Stomach (tissue), 9 donors: Measurements from ENCODE around the gene BHLHA9. TPM values are rescaled to one million over a fixed set of nuclear protein-coding genes. Genes with fewer than 3 reads are reported as not detected.
A peak's percentile ranks its signal among the peaks of the same experiment; 100 is the strongest.

Experiments
- DNase-seq, 2 donors: peaks; one replicate each; pipeline versions ENCODE4 v3.0.0 to v3.0.0-alpha.2; 2013 to 2019
- H3K27ac ChIP-seq, 5 donors: fragments of 200-600 bp in 4 of 5; sonication (generic) in 4 of 5; one replicate each; pipeline ENCODE4 v1.5.1; 2013 to 2019; ENCODE audit warnings: mild to moderate bottlenecking in 1 of 5, moderate library complexity in 1 of 5
- H3K27me3 ChIP-seq, 3 donors: fragments of 200-600 bp; sonication (generic); one replicate each; pipeline ENCODE4 v1.5.1; 2017 to 2019; ENCODE audit warnings: mixed run types in 1 of 3
- H3K36me3 ChIP-seq, 4 donors: fragments of 200-600 bp; sonication (generic); 1 replicate in 3 of 4; 2 replicates in 1 of 4; pipeline ENCODE4 v1.5.1; 2016 to 2019
- H3K4me1 ChIP-seq, 4 donors: fragments of 200-600 bp; sonication (generic); one replicate each; pipeline ENCODE4 v1.5.1; 2016 to 2019
- H3K4me3 ChIP-seq, 4 donors: fragments of 200-600 bp; sonication (generic) in 3 of 4; one replicate each; pipeline ENCODE4 v1.5.1; 2016 to 2019; ENCODE audit warnings: mild to moderate bottlenecking in 1 of 4
- H3K9me3 ChIP-seq, 4 donors: fragments of 200-600 bp; sonication (generic); one replicate each; pipeline ENCODE4 v1.5.1; 2016 to 2019
- EP300 ChIP-seq: sonication (generic); formaldehyde crosslinking; IDR thresholded peaks from one replicate; pipeline ENCODE4 v1.6.1; 2017; ENCODE audit warnings: antibody characterized with exemption
- POLR2A ChIP-seq, 4 donors: fragments of 450-650 bp; IDR thresholded peaks; one replicate each; pipeline ENCODE4 v1.6.1; 2016; ENCODE audit warnings: antibody characterized with exemption in 4 of 4, control low read depth in 2 of 4, mild to moderate bottlenecking in 1 of 4, moderate library complexity in 1 of 4
- POLR2AphosphoS5 ChIP-seq, 3 donors: sonication (generic); formaldehyde crosslinking; IDR thresholded peaks; one replicate each; pipeline ENCODE4 v1.6.1; 2016; ENCODE audit warnings: antibody characterized with exemption in 3 of 3
- WGBS, 5 donors: extraction: QIAGEN DNeasy Blood & Tissue Kit in 3 of 5; methylation state at CpG; one replicate each; pipeline versions ENCODE4 v1.1.5 to v1.1.7; 2013 to 2018; 5-methylcytosine and 5-hydroxymethylcytosine counted together
- intact Hi-C: fragments of 100-400 bp; cut with DNase I; formaldehyde crosslinking; loops from one replicate; pipeline ENCODE4 v1.15.1; 2023; ENCODE audit warnings: low total_unique reads
- polyA plus RNA-seq, 3 donors: library from polyadenylated mRNA; stranded (reverse); fragments of 200-250 nt; gene quantifications; one replicate each; pipeline ENCODE4 v1.2.3, GENCODE V29; 2013
- total RNA-seq, 5 donors: library from RNA; depleted of rRNA; stranded (reverse); fragments of >200 nt; gene quantifications; one replicate each; pipeline versions ENCODE4 v1.1.0 to v1.2.3, GENCODE V29; 2014 to 2016
- TF ChIP-seq, protein P1 (sequence below), 7 experiments: fragments of 450-650 bp in 4 of 7; fragments of 200-600 bp in 3 of 7; sonication (generic) in 3 of 7; IDR thresholded peaks; one replicate each; pipeline ENCODE4 v1.5.1; 2016 to 2019; ENCODE audit warnings: antibody characterized with exemption in 7 of 7, control low read depth in 2 of 7, mild to moderate bottlenecking in 1 of 7
- donor health status: healthy with polysubstance abuse.
- donor health status: Bipolar disorder and iron deficiency.
- donor health status: healthy.

Gene BHLHA9
- total and polyA plus RNA-seq, 8 donors = not detected

DNA sequence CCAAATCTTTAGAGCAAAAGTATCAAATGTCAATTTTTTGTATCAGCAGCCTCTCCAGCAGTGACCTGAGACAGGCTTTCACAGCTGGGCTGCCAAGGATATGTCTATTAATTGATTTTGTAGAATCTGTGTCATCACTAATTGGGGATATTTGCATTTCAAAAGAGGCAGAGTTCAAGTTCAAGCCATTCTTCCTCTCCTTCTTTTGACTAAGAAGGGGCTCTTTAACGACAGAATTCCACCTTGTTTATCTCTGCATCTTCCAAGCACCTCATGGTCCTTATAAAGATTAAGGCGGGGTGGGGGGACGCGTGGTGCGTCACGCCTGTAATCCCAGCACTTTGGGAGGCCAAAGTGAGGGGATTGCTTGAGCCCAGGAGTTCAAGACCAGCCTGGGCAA, 15.2 kb upstream of the BHLHA9 start:
- H3K4me1 ChIP-seq = peaks cover 10 to 32% (median 20%) of the 10 kb centered on the region in 4 donors
- TF ChIP-seq POLR2AphosphoS5 (IDR thresholded peaks at IDR 0.05) (no peak), POLR2A (IDR thresholded peaks at IDR 0.05) (no peak), EP300 (no peak)
- TF ChIP-seq, protein P1, sequence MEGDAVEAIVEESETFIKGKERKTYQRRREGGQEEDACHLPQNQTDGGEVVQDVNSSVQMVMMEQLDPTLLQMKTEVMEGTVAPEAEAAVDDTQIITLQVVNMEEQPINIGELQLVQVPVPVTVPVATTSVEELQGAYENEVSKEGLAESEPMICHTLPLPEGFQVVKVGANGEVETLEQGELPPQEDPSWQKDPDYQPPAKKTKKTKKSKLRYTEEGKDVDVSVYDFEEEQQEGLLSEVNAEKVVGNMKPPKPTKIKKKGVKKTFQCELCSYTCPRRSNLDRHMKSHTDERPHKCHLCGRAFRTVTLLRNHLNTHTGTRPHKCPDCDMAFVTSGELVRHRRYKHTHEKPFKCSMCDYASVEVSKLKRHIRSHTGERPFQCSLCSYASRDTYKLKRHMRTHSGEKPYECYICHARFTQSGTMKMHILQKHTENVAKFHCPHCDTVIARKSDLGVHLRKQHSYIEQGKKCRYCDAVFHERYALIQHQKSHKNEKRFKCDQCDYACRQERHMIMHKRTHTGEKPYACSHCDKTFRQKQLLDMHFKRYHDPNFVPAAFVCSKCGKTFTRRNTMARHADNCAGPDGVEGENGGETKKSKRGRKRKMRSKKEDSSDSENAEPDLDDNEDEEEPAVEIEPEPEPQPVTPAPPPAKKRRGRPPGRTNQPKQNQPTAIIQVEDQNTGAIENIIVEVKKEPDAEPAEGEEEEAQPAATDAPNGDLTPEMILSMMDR (IDR thresholded peaks at IDR 0.05) = no peak
- H3K4me3 ChIP-seq = no peak overlapping the region
- H3K27me3 ChIP-seq = peaks cover 0 to 4% (median 0%) of the 10 kb centered on the region in 3 donors
- no peaks in the 10 kb centered on the region for H3K36me3 ChIP-seq
- H3K9me3 ChIP-seq = no peaks in the 10 kb centered on the region
- intact Hi-C loops = no loop called here
- no peak for DNase-seq
- 56 to 71% (median 65%) methylated on average over 6 of the region's 6 CpGs for WGBS, 5 donors
- no peak overlapping the region for H3K27ac ChIP-seq

DNA sequence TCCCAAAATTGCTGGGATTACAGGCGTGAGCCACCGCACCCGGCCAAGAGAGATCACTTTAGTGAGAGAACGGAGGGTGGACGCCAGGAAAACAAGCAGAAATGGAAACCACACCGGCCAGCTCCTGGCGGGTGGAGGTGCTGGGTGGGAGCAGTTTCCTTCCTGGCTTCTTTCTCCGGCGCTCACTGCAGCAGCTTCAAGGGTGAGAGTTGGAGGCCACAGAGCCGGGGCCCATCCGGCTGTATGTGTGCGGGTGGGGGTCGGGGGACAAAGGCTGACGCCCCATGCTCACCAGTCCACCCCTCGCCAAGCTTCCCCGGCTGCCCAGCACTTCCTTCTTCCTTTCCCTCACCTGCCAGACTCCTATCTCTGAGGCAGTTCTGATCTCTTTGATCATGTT, 13.5 kb upstream of the BHLHA9 start:
- no peaks in the 10 kb centered on the region for H3K9me3 ChIP-seq
- H3K4me1 ChIP-seq = peaks cover 14 to 37% (median 24%) of the 10 kb centered on the region in 4 donors
- H3K36me3 ChIP-seq = no peaks in the 10 kb centered on the region
- no peak for TF ChIP-seq EP300
- TF ChIP-seq POLR2A (IDR thresholded peaks at IDR 0.05) = no peak
- no peak for TF ChIP-seq POLR2AphosphoS5 (IDR thresholded peaks at IDR 0.05)
- TF ChIP-seq, protein P1 (IDR thresholded peaks at IDR 0.05) = no peak
- no peak overlapping the region for H3K27ac ChIP-seq
- WGBS, 5 donors = 50 to 80% (median 65%) methylated on average over 15 to 16 of the region's 16 CpGs
- H3K4me3 ChIP-seq = no peak overlapping the region
- intact Hi-C loops = no loop called here
- no peak for DNase-seq
- H3K27me3 ChIP-seq = peaks cover 0 to 8% (median 0%) of the 10 kb centered on the region in 3 donors

DNA sequence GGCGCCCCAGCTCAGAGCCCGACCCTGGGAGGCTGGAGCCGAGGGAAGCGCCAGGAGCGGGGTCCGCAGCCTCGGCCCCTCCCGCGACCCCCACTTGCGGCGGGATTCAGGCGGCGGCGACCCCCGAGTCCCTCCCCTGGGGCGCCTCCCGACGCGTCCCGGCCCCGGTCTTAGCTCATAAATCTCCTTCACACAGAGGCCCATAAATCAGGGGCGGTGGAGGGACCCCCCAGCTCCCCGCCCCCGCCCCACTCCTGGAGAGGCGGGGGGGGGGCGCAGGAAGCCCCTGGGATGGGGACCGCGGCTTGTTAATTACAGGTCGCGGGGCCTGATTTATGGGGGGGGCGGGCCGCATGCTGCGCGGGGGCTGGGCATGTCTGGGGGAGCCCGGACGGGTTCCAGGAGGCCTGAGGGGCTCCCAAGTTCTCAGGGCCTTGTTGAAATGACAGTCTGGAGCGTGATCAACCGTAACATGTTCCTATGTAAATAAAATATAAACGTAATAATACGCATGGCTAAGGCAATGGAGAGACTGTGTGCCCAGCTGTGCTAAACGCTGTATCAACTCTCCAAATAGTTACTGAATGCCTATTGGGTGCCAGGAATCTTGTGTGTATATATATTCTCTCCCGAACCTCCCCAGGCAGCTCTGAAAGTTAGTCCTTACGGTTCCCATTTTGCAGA, 10.0 kb upstream of the BHLHA9 start:
- Histone ChIP-seq H3K4me3 (peak overlapping the region; percentile 42 to 56 (median 49)), H3K27me3 (peaks cover 0 to 8% (median 0%) of the 10 kb centered on the region in 3 donors), H3K4me1 (peaks cover 9 to 26% (median 17%) of the 10 kb centered on the region in 4 donors), H3K27ac (peak overlapping the region in 3 of 5 donors; percentile 11 to 66 (median 52)), H3K36me3 (no peaks in the 10 kb centered on the region), H3K9me3 (no peaks in the 10 kb centered on the region)
- no peak for DNase-seq
- intact Hi-C loops = no loop called here
- TF ChIP-seq POLR2A (IDR thresholded peaks at IDR 0.05) = no peak
- TF ChIP-seq, protein P1 (IDR thresholded peaks at IDR 0.05) = no peak
- no peak for TF ChIP-seq EP300
- no peak for TF ChIP-seq POLR2AphosphoS5 (IDR thresholded peaks at IDR 0.05)
- WGBS, 5 donors = 8 to 16% (median 9%) methylated on average over 19 to 43 of the region's 43 CpGs

DNA sequence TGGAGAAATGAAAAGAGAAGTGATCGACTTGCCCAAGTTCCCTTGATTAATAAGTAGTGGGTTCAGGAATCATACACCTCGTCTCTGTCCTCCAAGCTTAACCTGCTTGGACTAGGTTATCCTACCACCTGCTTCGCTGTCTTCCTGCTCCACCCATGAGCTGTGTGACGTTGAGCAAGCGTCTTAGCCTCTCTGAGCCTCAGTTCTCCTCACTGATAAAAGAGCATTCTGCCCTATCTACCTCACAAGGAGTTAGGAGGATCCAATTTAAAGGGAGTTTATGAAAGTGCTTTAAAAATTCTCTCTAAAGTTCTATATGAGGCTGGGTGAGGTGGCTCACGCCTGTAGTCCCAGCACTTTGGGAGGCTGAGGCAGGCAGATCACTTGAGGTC, 9.5 kb upstream of the BHLHA9 start:
- intact Hi-C loops = no loop called here
- TF ChIP-seq POLR2AphosphoS5 (IDR thresholded peaks at IDR 0.05) = no peak
- no peak for TF ChIP-seq POLR2A (IDR thresholded peaks at IDR 0.05)
- TF ChIP-seq EP300 = no peak
- TF ChIP-seq, protein P1 (IDR thresholded peaks at IDR 0.05) = no peak
- no peaks in the 10 kb centered on the region for H3K36me3 ChIP-seq
- no peaks in the 10 kb centered on the region for H3K9me3 ChIP-seq
- H3K4me1 ChIP-seq = peaks cover 9 to 26% (median 17%) of the 10 kb centered on the region in 4 donors
- DNase-seq = no peak
- H3K27me3 ChIP-seq = peaks cover 0 to 8% (median 0%) of the 10 kb centered on the region in 3 donors
- 84 to 96% (median 86%) methylated on average over 6 of the region's 6 CpGs for WGBS, 5 donors
- no peak overlapping the region for H3K27ac ChIP-seq
- no peak overlapping the region for H3K4me3 ChIP-seq
